SW 1271 (cell line): ENCODE measurements around the gene NR3C1.
A peak's percentile ranks its signal among the peaks of the same experiment; 100 is the strongest.

ENCODE experiments used
- DNase-seq, 2 experiments: peaks; one replicate each; lab custom pipeline; 2025; lab: John Stamatoyannopoulos, UW

NR3C1 gene

GRCh38 chr5:143362664-143363227 is 40.7 kb downstream of the NR3C1 start:
- DNase-seq, result no peak

- DNase-seq, result no peak
Measured at GRCh38 chr5:143361438-143361837, 42.0 kb downstream of the NR3C1 start.

GRCh38 chr5:143360755-143361154 is 42.7 kb downstream of the NR3C1 start:
- DNase-seq, result no peak

GRCh38 chr5:143359869-143360268 is 43.6 kb downstream of the NR3C1 start:
- no peak for DNase-seq

GRCh38 chr5:143356855-143357583 is 46.5 kb downstream of the NR3C1 start:
- no peak for DNase-seq

GRCh38 chr5:143355710-143356109 is 47.8 kb downstream of the NR3C1 start:
- peak; percentile 57 to 93 for DNase-seq

GRCh38 chr5:143354025-143354424 is 49.5 kb downstream of the NR3C1 start:
- DNase-seq, result no peak

- no peak for DNase-seq
Measured at GRCh38 chr5:143352691-143353090, 50.8 kb downstream of the NR3C1 start.

GRCh38 chr5:143350751-143351602 is 52.5 kb downstream of the NR3C1 start:
- peak in 1 of 2 experiments; percentile 44 for DNase-seq

GRCh38 chr5:143350341-143350740 is 53.1 kb downstream of the NR3C1 start:
- no peak for DNase-seq

GRCh38 chr5:143349177-143349576 is 54.3 kb downstream of the NR3C1 start:
- no peak for DNase-seq

GRCh38 chr5:143347698-143348344 is 55.7 kb downstream of the NR3C1 start:
- no peak for DNase-seq

GRCh38 chr5:143347046-143347445 is 56.4 kb downstream of the NR3C1 start:
- DNase-seq, result no peak

GRCh38 chr5:143345671-143346440 is 57.6 kb downstream of the NR3C1 start:
- no peak for DNase-seq

- DNase-seq, result no peak
Measured at GRCh38 chr5:143343042-143343441, 60.4 kb downstream of the NR3C1 start.

GRCh38 chr5:143342607-143343006 is 60.9 kb downstream of the NR3C1 start:
- no peak for DNase-seq

GRCh38 chr5:143341807-143342570 is 61.5 kb downstream of the NR3C1 start:
- peak in 1 of 2 experiments; percentile 25 for DNase-seq

- DNase-seq, result no peak
Measured at GRCh38 chr5:143340891-143341685, 62.4 kb downstream of the NR3C1 start.

- no peak for DNase-seq
Measured at GRCh38 chr5:143338658-143339366, 64.7 kb downstream of the NR3C1 start.
